HEK293 (cell line): ENCODE results near the gene TRPM2.

Source experiments
- CTCF ChIA-PET: fragments of 350-600 bp; formaldehyde crosslinking; extraction: SDS; loops from one replicate; lab custom pipeline; 2021; ENCODE audit warnings: antibody characterized with exemption; lab: Yijun Ruan, JAX
- POLR2A ChIA-PET: fragments of 300-600 bp; formaldehyde crosslinking; extraction: SDS; loops from one replicate; lab custom pipeline; 2020; ENCODE audit warnings: antibody characterized with exemption, inconsistent platforms; lab: Yijun Ruan, JAX
- H3K27ac ChIP-seq: fragments of 200-500 bp; sonication (Bioruptor generic); 2 replicates; pipeline ENCODE4 v1.5.1; 2014; ENCODE audit warnings: low read depth, low read length, control low read depth, inconsistent platforms; ENCODE audit errors: extremely low read depth
- H3K36me3 ChIP-seq, 2 experiments: fragments of 200-500 bp in 1 of 2; sonication (Bioruptor generic) in 1 of 2; 1 replicate in 1 of 2; 2 replicates in 1 of 2; pipeline ENCODE4 v1.5.1; 2014 to 2017; ENCODE audit warnings: inconsistent platforms in 2 of 2, low read length in 2 of 2; ENCODE audit not compliant: control insufficient read depth in 2 of 2, insufficient read depth in 1 of 2
- H3K4me1 ChIP-seq: fragments of 200-500 bp; sonication (Bioruptor generic); 2 replicates; pipeline ENCODE4 v1.5.1; 2014; ENCODE audit warnings: mild to moderate bottlenecking, low read length, inconsistent platforms; ENCODE audit not compliant: control insufficient read depth, insufficient read depth
- H3K4me3 ChIP-seq: 2 replicates; pipeline ENCODE4 v1.5.1; 2011; ENCODE audit warnings: low read depth, mild to moderate bottlenecking, control low read depth, low read length, moderate library complexity
- H3K9me3 ChIP-seq: fragments of 200-500 bp; sonication (Bioruptor generic); 2 replicates; pipeline ENCODE4 v1.5.1; 2014; ENCODE audit warnings: low read depth, low read length, inconsistent platforms; ENCODE audit not compliant: control insufficient read depth, insufficient read depth
- CTCF ChIP-seq: fragments of 450-650 bp; formaldehyde crosslinking; IDR thresholded peaks from 2 replicates; pipeline ENCODE4 v1.5.1; 2016; ENCODE audit warnings: missing biosample characterization, missing genetic modification characterization
- KLF16 ChIP-seq: fragments of 450-650 bp; formaldehyde crosslinking; IDR thresholded peaks from 2 replicates; pipeline ENCODE4 v1.5.1; 2017; ENCODE audit warnings: missing biosample characterization, missing genetic modification characterization
- SCRT1 ChIP-seq: fragments of 450-650 bp; formaldehyde crosslinking; IDR thresholded peaks from 2 replicates; pipeline ENCODE4 v1.5.1; 2016; ENCODE audit warnings: missing biosample characterization, missing genetic modification characterization, borderline replicate concordance
- SP2 ChIP-seq: fragments of 450-650 bp; formaldehyde crosslinking; IDR thresholded peaks from 2 replicates; pipeline ENCODE4 v1.5.1; 2016; ENCODE audit warnings: missing biosample characterization, missing genetic modification characterization
- TSHZ1 ChIP-seq: fragments of 450-650 bp; formaldehyde crosslinking; IDR thresholded peaks from 2 replicates; pipeline ENCODE4 v1.5.1; 2016; ENCODE audit warnings: missing biosample characterization, missing genetic modification characterization, borderline replicate concordance
- ZBTB26 ChIP-seq: fragments of 450-650 bp; formaldehyde crosslinking; optimal IDR thresholded peaks from 2 replicates; pipeline ENCODE3; 2016; ENCODE audit warnings: missing biosample characterization, mild to moderate bottlenecking, missing genetic modification characterization
- ZNF112 ChIP-seq: fragments of 450-650 bp; formaldehyde crosslinking; IDR thresholded peaks from 2 replicates; pipeline ENCODE4 v1.5.0; 2017; ENCODE audit warnings: missing biosample characterization, missing genetic modification characterization
- ZNF248 ChIP-seq: fragments of 450-650 bp; formaldehyde crosslinking; IDR thresholded peaks from 2 replicates; pipeline ENCODE4 v1.5.1; 2017; ENCODE audit warnings: missing biosample characterization, missing genetic modification characterization
- ZNF280D ChIP-seq: fragments of 450-650 bp; formaldehyde crosslinking; IDR thresholded peaks from 2 replicates; pipeline ENCODE4 v1.5.1; 2016; ENCODE audit warnings: missing biosample characterization, missing genetic modification characterization
- ZNF292 ChIP-seq: fragments of 450-650 bp; formaldehyde crosslinking; IDR thresholded peaks from 2 replicates; pipeline ENCODE4 v1.5.1; 2016; ENCODE audit warnings: low read depth, missing biosample characterization, missing genetic modification characterization, borderline replicate concordance
- ZNF433 ChIP-seq: fragments of 450-650 bp; formaldehyde crosslinking; IDR thresholded peaks from 2 replicates; pipeline ENCODE4 v1.5.1; 2016; ENCODE audit warnings: missing biosample characterization, missing genetic modification characterization, low read depth
- ZNF473 ChIP-seq: fragments of 450-650 bp; formaldehyde crosslinking; IDR thresholded peaks from 2 replicates; pipeline ENCODE4 v1.5.1; 2017; ENCODE audit warnings: missing biosample characterization, missing genetic modification characterization
- ZNF510 ChIP-seq: fragments of 450-650 bp; formaldehyde crosslinking; IDR thresholded peaks from 2 replicates; pipeline ENCODE4 v1.5.1; 2018; ENCODE audit warnings: mild to moderate bottlenecking, missing genetic modification characterization, missing biosample characterization; ENCODE audit not compliant: insufficient replicate concordance
- ZNF530 ChIP-seq: fragments of 450-650 bp; formaldehyde crosslinking; IDR thresholded peaks from 2 replicates; pipeline ENCODE4 v1.5.1; 2016; ENCODE audit warnings: low read depth, missing biosample characterization, missing genetic modification characterization
- ZNF585B ChIP-seq: fragments of 450-650 bp; formaldehyde crosslinking; IDR thresholded peaks from 2 replicates; pipeline ENCODE4 v1.5.1; 2016; ENCODE audit warnings: missing biosample characterization, missing genetic modification characterization
- ZNF623 ChIP-seq: fragments of 450-650 bp; formaldehyde crosslinking; IDR thresholded peaks from 2 replicates; pipeline ENCODE4 v1.5.1; 2016; ENCODE audit warnings: missing biosample characterization, missing genetic modification characterization
- ZNF629 ChIP-seq: fragments of 450-650 bp; formaldehyde crosslinking; IDR thresholded peaks from 2 replicates; pipeline ENCODE4 v1.5.1; 2017; ENCODE audit warnings: missing biosample characterization, missing genetic modification characterization
- ZNF654 ChIP-seq: fragments of 450-650 bp; formaldehyde crosslinking; IDR thresholded peaks from 2 replicates; pipeline ENCODE4 v1.5.1; 2016; ENCODE audit warnings: low read depth, missing biosample characterization, missing genetic modification characterization
- ZNF707 ChIP-seq: fragments of 450-650 bp; formaldehyde crosslinking; IDR thresholded peaks from 2 replicates; pipeline ENCODE4 v1.5.1; 2016; ENCODE audit warnings: missing biosample characterization, missing genetic modification characterization
- ZNF747 ChIP-seq: fragments of 450-650 bp; formaldehyde crosslinking; IDR thresholded peaks from 2 replicates; pipeline ENCODE4 v1.5.1; 2016; ENCODE audit warnings: missing biosample characterization, missing genetic modification characterization

Gene TRPM2

GRCh38 chr21:44399151-44399954 is 45.9 kb downstream of the TRPM2 start:
- ChIA-PET POLR2A (no interaction called here), CTCF (no interaction called here)
- no peak for TF ChIP-seq ZNF510 (tag by site-specific recombination)
- no peak for TF ChIP-seq ZNF707 (tag by site-specific recombination)
- no peak for TF ChIP-seq KLF16
- no peak for TF ChIP-seq TSHZ1
- TF ChIP-seq ZNF585B (tag by site-specific recombination): no peak
- TF ChIP-seq ZNF623 (tag by site-specific recombination): no peak
- TF ChIP-seq ZNF530 (tag by site-specific recombination): no peak
- no peak for TF ChIP-seq ZNF473
- no peak for TF ChIP-seq ZNF747
- TF ChIP-seq ZNF433: no peak
- TF ChIP-seq ZNF248 (tag by site-specific recombination): no peak
- TF ChIP-seq ZNF629 (tag by site-specific recombination): no peak
- no peak for TF ChIP-seq ZNF280D (tag by site-specific recombination)
- no peak for TF ChIP-seq ZNF112
- no peak for TF ChIP-seq ZNF292 (tag by site-specific recombination)
- H3K4me1 ChIP-seq: no peaks in the 10 kb centered on the region
- no peaks in the 10 kb centered on the region for H3K9me3 ChIP-seq
- no peak overlapping the region for H3K27ac ChIP-seq
- no peak overlapping the region for H3K4me3 ChIP-seq
- no peaks in the 10 kb centered on the region for H3K36me3 ChIP-seq

GRCh38 chr21:44399955-44400790 is 46.8 kb downstream of the TRPM2 start:
- H3K4me1 ChIP-seq: no peaks in the 10 kb centered on the region
- no peaks in the 10 kb centered on the region for H3K36me3 ChIP-seq
- H3K27ac ChIP-seq: no peak overlapping the region
- CTCF ChIA-PET: no interaction called here
- POLR2A ChIA-PET: no interaction called here
- no peak overlapping the region for H3K4me3 ChIP-seq
- H3K9me3 ChIP-seq: no peaks in the 10 kb centered on the region
- TF ChIP-seq ZBTB26: no peak
- TF ChIP-seq CTCF: no peak
- no peak for TF ChIP-seq SP2 (tag by site-specific recombination)
- TF ChIP-seq SCRT1: no peak
- TF ChIP-seq ZNF654 (tag by site-specific recombination): no peak
- no peak for TF ChIP-seq TSHZ1
